ENCODE measurements around the gene HTR7. TPM values are rescaled to one million over a fixed set of nuclear protein-coding genes. Genes with fewer than 3 reads are reported as not detected.

Gene HTR7
- total RNA-seq, 4 donors from 2014 or later = 0.55 to 1.3 TPM; not detected in 2

GRCh38 chr10:90819911-90820310 lies 37.9 kb downstream of the HTR7 start:
- TF ChIP-seq CTCF (IDR thresholded peaks at IDR 0.05) (no peak), POLR2AphosphoS5 (IDR thresholded peaks at IDR 0.05) (no peak)
- Histone ChIP-seq H3K27ac (no peak overlapping the region), H3K9me3 (no peaks in the 10 kb centered on the region), H3K4me3 (no peak overlapping the region), H3K27me3 (no peaks in the 10 kb centered on the region), H3K36me3 (no peaks in the 10 kb centered on the region), H3K4me1 (no peaks in the 10 kb centered on the region)
- no peak for DNase-seq
- in situ Hi-C loops (cut with MboI; ENCODE audit: low pct_ligation_motif_present in 1 of 4, low pct_unique_long_range_greater_than_20kb in 1 of 4, low sequenced_read_pairs in 3 of 4) (no loop called here), intact Hi-C loops (cut with DNase I; ENCODE audit: low total_unique reads) (no loop called here)

GRCh38 chr10:90818736-90819135 lies 39.1 kb downstream of the HTR7 start:
- H3K4me3 ChIP-seq = no peak overlapping the region
- intact Hi-C loops (cut with DNase I; ENCODE audit: low total_unique reads) = no loop called here
- in situ Hi-C loops (cut with MboI; ENCODE audit: low pct_ligation_motif_present in 1 of 4, low pct_unique_long_range_greater_than_20kb in 1 of 4, low sequenced_read_pairs in 3 of 4) = no loop called here

GRCh38 chr10:90817128-90817889 lies 40.5 kb downstream of the HTR7 start:
- no peaks in the 10 kb centered on the region for H3K9me3 ChIP-seq
- no peaks in the 10 kb centered on the region for H3K27me3 ChIP-seq
- DNase-seq = no peak
- no peak for TF ChIP-seq POLR2A (IDR thresholded peaks at IDR 0.05)
- TF ChIP-seq CTCF (IDR thresholded peaks at IDR 0.05) = no peak
- TF ChIP-seq EP300 (IDR thresholded peaks at IDR 0.05; ENCODE audit: low read depth) = no peak
- TF ChIP-seq POLR2AphosphoS5 (IDR thresholded peaks at IDR 0.05) = no peak
- no peaks in the 10 kb centered on the region for H3K4me1 ChIP-seq
- intact Hi-C loops (cut with DNase I; ENCODE audit: low total_unique reads) = no loop called here
- in situ Hi-C loops (cut with MboI; ENCODE audit: low pct_ligation_motif_present in 1 of 4, low pct_unique_long_range_greater_than_20kb in 1 of 4, low sequenced_read_pairs in 3 of 4) = no loop called here
- no peak overlapping the region for H3K4me3 ChIP-seq
- no peaks in the 10 kb centered on the region for H3K36me3 ChIP-seq
- WGBS, 2 donors (ENCODE audit: low coverage in 1 of 2) = 63 to 78% methylated on average over 2 of the region's 2 CpGs
- no peak overlapping the region for H3K27ac ChIP-seq

More at GRCh38 chr10:90818736-90819135, 39.1 kb downstream of the HTR7 start:
- H3K27ac ChIP-seq = no peak overlapping the region
- DNase-seq = no peak
- no peaks in the 10 kb centered on the region for H3K9me3 ChIP-seq
- no peaks in the 10 kb centered on the region for H3K27me3 ChIP-seq
- TF ChIP-seq POLR2A (IDR thresholded peaks at IDR 0.05) = no peak
- no peak for TF ChIP-seq POLR2AphosphoS5 (IDR thresholded peaks at IDR 0.05)
- no peak for TF ChIP-seq EP300 (IDR thresholded peaks at IDR 0.05; ENCODE audit: low read depth)
- TF ChIP-seq CTCF (IDR thresholded peaks at IDR 0.05) = no peak
- H3K4me1 ChIP-seq = no peaks in the 10 kb centered on the region
- H3K36me3 ChIP-seq = no peaks in the 10 kb centered on the region
- 38 to 40% methylated on average over 1 of the region's 1 CpG for WGBS, 2 donors (ENCODE audit: low coverage in 1 of 2)

- no peaks in the 10 kb centered on the region for H3K4me1 ChIP-seq
- no peak overlapping the region for H3K27ac ChIP-seq
- intact Hi-C loops (cut with DNase I; ENCODE audit: low total_unique reads) = no loop called here
- TF ChIP-seq POLR2A (IDR thresholded peaks at IDR 0.05) = no peak
- no peak for TF ChIP-seq CTCF (IDR thresholded peaks at IDR 0.05)
- TF ChIP-seq EP300 (IDR thresholded peaks at IDR 0.05; ENCODE audit: low read depth) = no peak
- no peak for TF ChIP-seq POLR2AphosphoS5 (IDR thresholded peaks at IDR 0.05)
- WGBS, 2 donors (ENCODE audit: low coverage in 1 of 2) = 58 to 65% methylated on average over 5 of the region's 5 CpGs
- H3K27me3 ChIP-seq = no peaks in the 10 kb centered on the region
- no peak for DNase-seq
- no peaks in the 10 kb centered on the region for H3K9me3 ChIP-seq
- in situ Hi-C loops (cut with MboI; ENCODE audit: low pct_ligation_motif_present in 1 of 4, low pct_unique_long_range_greater_than_20kb in 1 of 4, low sequenced_read_pairs in 3 of 4) = no loop called here
- H3K36me3 ChIP-seq = no peaks in the 10 kb centered on the region
- H3K4me3 ChIP-seq = no peak overlapping the region
These were observed 41.4 kb downstream of the HTR7 start for GRCh38 chr10:90816466-90816865.

Data from transverse colon (tissue), 4 donors.